Epithelial cell of proximal tubule (primary cell): ENCODE measurements around the gene MYADML2. TPM values are rescaled to one million over a fixed set of nuclear protein-coding genes. Genes with fewer than 3 reads are reported as not detected.
A peak's percentile ranks its signal among the peaks of the same experiment; 100 is the strongest.
"Not testable (repeated sequence)": the region's sequence is repeated elsewhere in the genome, so short reads cannot be mapped to it uniquely, and the experiment has no call there.

Experiments
- DNase-seq: peaks from one replicate; pipeline ENCODE4 v3.0.0-alpha.2; 2011; ENCODE audit warnings: low read depth
- H3K4me3 ChIP-seq: 2 replicates; pipeline ENCODE4 v1.5.1; 2011; ENCODE audit warnings: low read depth, mild to moderate bottlenecking, low read length
- total RNA-seq: library from RNA; depleted of rRNA; stranded (reverse); fragments of >200 nt; gene quantifications from 2 replicates; pipeline ENCODE4 v1.2.3, GENCODE V29; 2015
- TF ChIP-seq, protein P1 (sequence below): conservative IDR thresholded peaks from 2 replicates; pipeline ENCODE4 v1.5.1; 2012; ENCODE audit warnings: low read depth, mild to moderate bottlenecking, low read length

MYADML2 gene
- total RNA-seq, 1 donor from 2014 or later: not detected

DNA sequence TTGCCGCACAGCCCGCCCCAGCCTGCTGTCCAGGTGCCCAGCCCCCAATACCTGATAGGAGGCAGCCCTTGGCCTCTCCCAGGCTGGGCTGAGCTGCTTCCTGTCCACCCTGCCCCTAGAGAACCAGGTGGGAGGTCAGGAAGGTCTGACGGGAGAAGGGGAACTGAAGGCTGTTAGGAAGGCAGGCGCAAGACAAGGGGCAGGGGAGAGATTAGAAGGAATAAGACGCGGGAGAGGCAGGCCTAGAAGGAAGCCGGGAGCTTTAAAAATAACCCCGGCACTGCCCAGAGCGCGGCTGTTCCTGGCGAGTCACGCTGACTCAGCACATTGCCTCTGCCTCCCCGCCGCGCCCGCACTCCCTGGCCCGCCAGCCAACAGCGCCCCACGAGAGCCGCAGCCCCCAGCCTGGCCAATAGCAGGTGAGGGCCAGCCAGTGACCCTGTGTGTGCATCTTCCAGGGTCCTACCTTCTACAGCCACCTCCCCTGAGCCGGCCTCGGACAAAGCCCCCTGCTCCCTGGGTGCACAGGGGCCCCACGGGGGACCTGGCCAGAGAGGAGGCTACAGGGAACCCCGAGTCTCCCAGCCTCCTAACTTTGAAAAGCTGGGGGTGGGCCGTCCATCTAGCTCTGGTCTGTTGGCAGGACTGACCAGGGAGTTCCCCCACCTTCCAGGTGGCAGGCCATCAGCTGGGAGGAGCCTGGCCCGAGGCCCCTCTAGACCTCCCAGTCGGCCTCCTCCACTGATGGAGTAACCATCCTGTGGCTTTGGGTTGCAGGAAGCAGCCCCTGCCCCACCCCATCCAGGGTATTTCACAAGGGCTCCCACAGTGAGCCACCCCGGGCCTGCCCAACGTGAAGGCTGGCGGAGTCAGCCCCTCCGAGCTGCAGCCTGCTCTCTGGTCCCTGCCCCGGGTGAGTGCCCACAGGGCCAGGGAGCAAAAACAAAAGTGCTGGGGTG is 23.5 kb downstream of the MYADML2 start:
- peak overlapping the region; percentile 44 for H3K4me3 ChIP-seq
- TF ChIP-seq, protein P1, sequence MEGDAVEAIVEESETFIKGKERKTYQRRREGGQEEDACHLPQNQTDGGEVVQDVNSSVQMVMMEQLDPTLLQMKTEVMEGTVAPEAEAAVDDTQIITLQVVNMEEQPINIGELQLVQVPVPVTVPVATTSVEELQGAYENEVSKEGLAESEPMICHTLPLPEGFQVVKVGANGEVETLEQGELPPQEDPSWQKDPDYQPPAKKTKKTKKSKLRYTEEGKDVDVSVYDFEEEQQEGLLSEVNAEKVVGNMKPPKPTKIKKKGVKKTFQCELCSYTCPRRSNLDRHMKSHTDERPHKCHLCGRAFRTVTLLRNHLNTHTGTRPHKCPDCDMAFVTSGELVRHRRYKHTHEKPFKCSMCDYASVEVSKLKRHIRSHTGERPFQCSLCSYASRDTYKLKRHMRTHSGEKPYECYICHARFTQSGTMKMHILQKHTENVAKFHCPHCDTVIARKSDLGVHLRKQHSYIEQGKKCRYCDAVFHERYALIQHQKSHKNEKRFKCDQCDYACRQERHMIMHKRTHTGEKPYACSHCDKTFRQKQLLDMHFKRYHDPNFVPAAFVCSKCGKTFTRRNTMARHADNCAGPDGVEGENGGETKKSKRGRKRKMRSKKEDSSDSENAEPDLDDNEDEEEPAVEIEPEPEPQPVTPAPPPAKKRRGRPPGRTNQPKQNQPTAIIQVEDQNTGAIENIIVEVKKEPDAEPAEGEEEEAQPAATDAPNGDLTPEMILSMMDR: no peak
- DNase-seq: no peak

DNA sequence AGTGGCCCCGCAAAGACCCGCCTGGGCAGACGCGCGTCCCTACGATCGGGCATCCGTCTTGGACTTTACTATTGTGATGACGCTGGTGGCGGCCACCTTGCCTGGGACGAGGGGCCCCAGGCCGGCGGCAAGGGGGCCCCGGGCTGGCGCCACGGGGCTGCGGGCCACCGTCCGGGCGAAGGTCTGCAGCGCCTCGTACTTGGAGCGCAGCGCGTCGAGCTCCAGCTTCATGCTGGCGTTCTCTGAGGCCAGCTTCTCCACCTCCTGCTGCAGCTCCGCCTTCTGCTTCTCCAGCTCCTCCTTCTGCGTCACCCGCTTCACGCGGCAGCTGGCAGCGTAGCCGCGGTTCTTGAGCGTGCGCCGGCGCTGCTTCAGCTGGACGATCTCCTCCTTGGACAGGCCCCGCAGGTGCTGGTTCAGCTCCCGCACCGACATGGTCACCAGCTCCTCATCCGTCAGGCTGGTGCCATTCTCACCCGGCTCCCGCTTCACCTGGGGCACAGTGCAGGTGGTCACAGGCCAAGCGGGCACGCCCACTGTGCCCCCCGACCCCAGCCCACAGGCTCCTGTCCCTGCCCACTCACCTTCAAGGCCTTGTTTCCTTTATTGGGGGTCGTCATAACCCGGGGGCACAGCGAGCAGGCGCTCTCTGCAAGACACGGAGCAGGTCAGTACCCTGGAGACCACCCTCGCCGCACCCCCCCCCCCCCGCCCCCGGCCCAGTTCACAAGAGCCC is 24.3 kb downstream of the MYADML2 start:
- H3K4me3 ChIP-seq: peak overlapping the region; percentile 44
- no peak for DNase-seq
- TF ChIP-seq, protein P1: no peak

DNA sequence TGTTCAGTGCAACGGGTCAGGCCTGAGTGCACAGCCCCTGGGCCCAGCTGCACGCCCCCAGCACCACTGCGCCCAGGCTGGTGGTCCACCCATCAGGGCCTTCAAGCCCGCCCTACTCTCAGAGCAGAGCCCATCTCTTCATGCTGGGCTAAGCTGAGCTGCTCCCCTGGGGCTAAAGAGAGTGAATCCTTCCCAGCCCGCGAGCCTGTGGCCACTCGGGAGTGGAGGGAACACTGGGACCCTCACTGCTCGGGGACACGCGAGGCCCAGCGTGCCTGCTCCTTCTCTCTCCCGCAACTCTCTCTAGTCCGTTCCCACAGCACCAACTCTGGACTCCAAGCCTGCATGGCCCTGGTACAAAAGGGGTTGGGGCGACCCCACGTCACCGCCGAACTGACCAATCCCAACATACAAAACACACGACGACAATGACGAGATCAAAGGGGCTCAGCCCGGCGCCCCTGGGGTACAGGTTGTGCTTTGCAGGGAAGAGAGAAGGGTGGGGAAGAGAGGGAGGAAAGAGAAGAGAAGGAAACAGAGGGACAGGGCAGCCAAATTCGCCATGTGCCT is 25.0 kb downstream of the MYADML2 start:
- TF ChIP-seq, protein P1: no peak
- DNase-seq: no peak
- no peak overlapping the region for H3K4me3 ChIP-seq

DNA sequence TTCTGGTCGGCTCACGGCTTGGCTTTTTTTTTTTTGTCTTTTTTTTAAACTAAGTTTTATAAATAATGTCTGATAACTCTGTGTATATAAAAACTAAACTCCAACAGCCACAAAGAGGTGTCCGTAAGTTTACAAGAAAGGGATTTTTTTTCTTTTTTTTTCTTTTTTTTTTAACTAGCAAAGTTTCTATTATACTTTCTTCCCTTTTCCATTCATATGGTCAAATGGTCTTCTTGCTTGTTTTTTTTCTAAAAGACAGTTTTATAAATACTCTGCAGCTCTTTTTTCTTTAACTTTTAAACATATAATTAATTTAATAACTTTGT is 25.5 kb downstream of the MYADML2 start:
- TF ChIP-seq, protein P1: no peak
- DNase-seq: no peak
- H3K4me3 ChIP-seq: no peak overlapping the region

DNA sequence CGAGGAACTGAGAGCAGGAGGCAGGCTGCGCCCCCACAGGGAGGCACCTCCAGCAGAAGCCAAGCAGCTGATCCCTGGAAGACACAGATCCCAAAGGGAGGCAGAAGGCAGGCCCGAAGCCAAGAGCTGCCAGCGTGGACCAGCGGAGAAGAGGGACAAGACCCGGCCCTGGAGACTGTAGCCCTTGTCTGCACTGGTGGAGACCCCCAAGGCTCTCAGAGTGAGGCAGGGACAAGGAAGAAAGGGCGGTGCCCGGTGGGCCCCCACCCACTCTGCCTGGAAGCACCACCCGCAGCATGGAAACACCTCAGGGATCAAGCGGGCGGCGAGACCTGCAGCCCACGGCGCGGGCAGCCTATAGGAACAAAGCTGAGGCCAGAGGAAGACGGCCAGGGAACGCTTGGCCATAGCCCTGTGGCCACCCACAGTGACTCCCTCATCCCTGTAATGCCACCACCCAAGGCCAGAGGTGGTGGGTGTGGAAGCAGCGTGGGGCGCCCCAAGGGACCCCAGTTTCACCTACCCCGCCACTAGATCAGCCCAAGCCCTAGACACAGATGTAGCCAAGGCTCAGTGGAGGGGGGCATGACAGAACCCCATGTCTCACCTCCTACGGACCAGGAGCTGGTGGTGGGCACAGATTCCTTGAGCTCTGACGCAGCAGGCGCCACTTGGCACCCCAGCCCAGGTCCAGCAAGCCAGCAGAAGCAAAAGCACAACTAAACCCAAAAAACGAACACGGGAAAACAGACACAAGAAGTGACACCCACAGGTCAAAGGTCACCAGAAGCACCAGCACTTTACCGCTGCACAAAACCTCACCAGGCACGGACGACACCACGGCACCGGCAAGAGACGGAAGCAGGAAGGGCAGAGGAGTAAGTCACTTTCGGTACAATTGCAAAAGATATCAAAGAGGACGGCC is 26.2 kb downstream of the MYADML2 start:
- no peak for DNase-seq
- no peak overlapping the region for H3K4me3 ChIP-seq
- TF ChIP-seq, protein P1: no peak

DNA sequence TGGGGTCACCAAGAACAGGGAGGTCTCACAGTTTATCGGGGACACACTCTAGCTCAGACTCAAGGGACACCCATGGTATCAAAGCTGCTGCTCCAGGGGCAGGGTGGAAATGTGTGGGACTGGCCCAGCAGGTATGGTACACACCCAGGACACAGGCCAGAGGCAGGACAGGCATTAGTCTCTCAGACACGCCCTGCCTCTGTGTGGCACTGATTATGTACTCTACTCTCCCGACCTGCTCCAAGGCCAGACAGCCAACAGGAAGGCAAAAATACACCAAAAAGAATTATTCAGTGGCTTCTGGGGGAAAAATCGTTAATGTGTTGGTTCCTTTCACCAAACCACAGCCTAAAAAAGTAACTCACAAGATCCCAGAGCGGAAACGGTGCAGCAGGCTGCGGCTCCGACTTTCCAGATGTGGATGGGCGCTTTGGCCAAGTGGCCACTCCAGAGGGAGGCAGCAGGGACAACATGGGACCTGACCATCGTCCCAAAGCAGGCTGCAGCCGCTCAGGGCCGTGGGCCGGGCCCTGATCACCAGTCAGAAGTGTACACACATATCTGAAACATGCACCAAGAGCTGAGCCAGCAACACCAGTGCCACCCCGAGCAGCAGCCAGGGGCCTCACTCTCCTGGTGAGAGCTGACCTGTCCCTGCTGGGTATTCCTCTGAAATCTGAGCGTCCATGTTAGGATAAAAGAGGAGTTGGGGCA is 28.0 kb downstream of the MYADML2 start:
- no peak overlapping the region for H3K4me3 ChIP-seq
- TF ChIP-seq, protein P1: no peak
- no peak for DNase-seq

DNA sequence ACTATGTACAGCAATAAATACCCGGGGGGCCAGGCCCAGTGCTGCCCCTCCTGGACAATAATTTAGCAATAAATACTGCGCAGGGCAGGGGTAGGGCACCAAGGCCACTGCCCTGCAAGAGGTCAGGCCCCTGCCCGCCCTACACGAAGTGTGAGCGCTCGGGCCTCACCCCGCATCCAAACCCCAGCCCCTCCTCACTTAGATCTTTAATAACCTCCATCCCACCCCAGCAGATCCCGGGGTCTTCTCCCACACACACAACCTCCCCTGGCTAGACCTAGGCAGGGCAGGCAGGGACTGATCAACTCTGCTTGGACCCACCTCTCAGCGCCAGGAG is 28.7 kb downstream of the MYADML2 start:
- H3K4me3 ChIP-seq: peak overlapping the region; percentile 79
- not testable (repeated sequence) for DNase-seq
